GM18951 (cell line): ENCODE measurements around the gene ALDH3B2.
A peak's percentile ranks its signal among the peaks of the same experiment; 100 is the strongest.
"Not testable (repeated sequence)": the region's sequence is repeated elsewhere in the genome, so short reads cannot be mapped to it uniquely, and the experiment has no call there.

Source experiments
- POLR2A ChIP-seq: IDR thresholded peaks from 4 replicates; pipeline ENCODE4 v1.6.1; 2011; ENCODE audit warnings: mild to moderate bottlenecking; ENCODE audit not compliant: insufficient read length, insufficient read depth; ENCODE audit errors: extremely low read depth
- in situ Hi-C: fragments of 300-500 bp; cut with MboI; formaldehyde crosslinking; loops from one replicate; pipeline ENCODE4 v1.12.0; 2022; ENCODE audit warnings: low sequenced_read_pairs, mixed read lengths, inconsistent platforms; ENCODE audit not compliant: unreplicated experiment

The ALDH3B2 gene

GRCh38 chr11:67662142-67662834 lies 12.1 kb downstream of the ALDH3B2 start:
- no peak for TF ChIP-seq POLR2A
- in situ Hi-C loops: no loop called here

GRCh38 chr11:67660752-67661151 lies 13.7 kb downstream of the ALDH3B2 start:
- in situ Hi-C loops: not testable (repeated sequence)

- in situ Hi-C loops: not testable (repeated sequence)
Observed at GRCh38 chr11:67659651-67660165, 14.7 kb downstream of the ALDH3B2 start.

- in situ Hi-C loops: no loop called here
- TF ChIP-seq POLR2A: no peak
Observed at GRCh38 chr11:67657300-67657699, 17.1 kb downstream of the ALDH3B2 start.

GRCh38 chr11:67656278-67656922 lies 18.0 kb downstream of the ALDH3B2 start:
- no peak for TF ChIP-seq POLR2A
- in situ Hi-C loops: no loop called here

- no peak for TF ChIP-seq POLR2A
- in situ Hi-C loops: no loop called here
Observed at GRCh38 chr11:67654225-67654624, 20.2 kb downstream of the ALDH3B2 start.

- in situ Hi-C loops: no loop called here
- no peak for TF ChIP-seq POLR2A
Observed at GRCh38 chr11:67652965-67653845, 21.2 kb downstream of the ALDH3B2 start.

- in situ Hi-C loops: no loop called here
- TF ChIP-seq POLR2A: no peak
Observed at GRCh38 chr11:67651976-67652781, 22.2 kb downstream of the ALDH3B2 start.

GRCh38 chr11:67649634-67650510 lies 24.6 kb downstream of the ALDH3B2 start:
- TF ChIP-seq POLR2A: peak; percentile 64
- in situ Hi-C loops: no loop called here

- in situ Hi-C loops: no loop called here
- TF ChIP-seq POLR2A: no peak
Observed at GRCh38 chr11:67648796-67649613, 25.4 kb downstream of the ALDH3B2 start.

GRCh38 chr11:67648140-67648795 lies 26.2 kb downstream of the ALDH3B2 start:
- peak; percentile 12 for TF ChIP-seq POLR2A
- in situ Hi-C loops: no loop called here
